Uterus (tissue), 2 donors: ENCODE data around the gene SFMBT2.

Experiments used
- CTCF ChIP-seq, 4 experiments: fragments of 200-600 bp in 2 of 4; fragments of 450-650 bp in 2 of 4; sonication (generic) in 2 of 4; IDR thresholded peaks; one replicate each; pipeline ENCODE4 v1.5.1; 2016 to 2019; ENCODE audit warnings: antibody characterized with exemption in 4 of 4, mild to moderate bottlenecking in 2 of 4, moderate library complexity in 1 of 4
- POLR2A ChIP-seq, 2 donors: fragments of 450-650 bp; IDR thresholded peaks; one replicate each; pipeline ENCODE4 v1.6.1; 2016; ENCODE audit warnings: antibody characterized with exemption in 2 of 2, mild to moderate bottlenecking in 1 of 2, moderate library complexity in 1 of 2

DNA sequence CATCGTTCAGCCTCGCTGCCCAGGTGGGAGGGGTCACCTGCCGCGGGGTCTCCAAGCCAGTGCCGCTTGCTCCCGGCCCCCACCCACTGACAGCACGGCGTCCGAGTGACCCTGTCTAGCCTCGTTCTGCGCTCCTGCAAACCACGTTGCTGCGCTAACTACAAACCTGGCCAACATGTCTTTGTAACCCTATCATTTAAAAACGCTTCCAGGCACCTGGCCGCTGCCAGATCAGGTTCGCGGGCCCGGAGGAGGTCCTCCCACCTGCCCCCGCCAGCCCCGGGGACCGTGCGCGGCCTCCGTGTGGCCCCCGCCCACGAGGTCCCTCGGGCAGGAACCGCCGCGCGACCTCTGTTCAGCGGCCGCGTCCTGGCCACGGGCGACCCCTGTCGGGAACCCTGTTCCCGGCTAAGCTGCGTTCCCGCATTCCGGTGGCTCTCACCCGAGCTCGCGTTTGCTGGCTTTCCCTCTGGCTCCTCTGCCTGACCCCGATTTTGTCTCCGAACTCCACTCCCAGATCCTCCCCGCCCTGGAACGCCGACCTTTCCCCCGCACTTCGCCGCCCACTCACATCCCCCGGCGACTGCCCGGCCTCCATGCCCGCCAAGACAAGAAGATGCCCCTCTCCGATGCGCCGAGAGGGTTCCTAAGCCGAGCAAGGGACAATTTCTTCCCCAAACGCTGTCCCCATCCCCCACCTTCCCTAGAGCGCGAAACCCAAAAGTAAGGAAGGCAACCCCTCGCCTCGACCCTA lies 2.4 kb downstream of the SFMBT2 start:
- TF ChIP-seq CTCF (IDR thresholded peaks at IDR 0.05), result peak; percentile 64 to 76 (median 68)
- TF ChIP-seq POLR2A (IDR thresholded peaks at IDR 0.05), result no peak
